Stimulated activated CD8-positive, alpha-beta memory T cell treated with anti-CD3 and anti-CD28 coated beads, Interleukin-2, amount 100 ng/mL, for 48 hours (primary cell): ENCODE measurements around the gene ABT1.

Experiments used
- DNase-seq, 2 donors: peaks; one replicate each; pipeline ENCODE4 v3.0.0-alpha.2; 2020; ENCODE audit warnings: low read depth in 2 of 2

Gene ABT1

DNA sequence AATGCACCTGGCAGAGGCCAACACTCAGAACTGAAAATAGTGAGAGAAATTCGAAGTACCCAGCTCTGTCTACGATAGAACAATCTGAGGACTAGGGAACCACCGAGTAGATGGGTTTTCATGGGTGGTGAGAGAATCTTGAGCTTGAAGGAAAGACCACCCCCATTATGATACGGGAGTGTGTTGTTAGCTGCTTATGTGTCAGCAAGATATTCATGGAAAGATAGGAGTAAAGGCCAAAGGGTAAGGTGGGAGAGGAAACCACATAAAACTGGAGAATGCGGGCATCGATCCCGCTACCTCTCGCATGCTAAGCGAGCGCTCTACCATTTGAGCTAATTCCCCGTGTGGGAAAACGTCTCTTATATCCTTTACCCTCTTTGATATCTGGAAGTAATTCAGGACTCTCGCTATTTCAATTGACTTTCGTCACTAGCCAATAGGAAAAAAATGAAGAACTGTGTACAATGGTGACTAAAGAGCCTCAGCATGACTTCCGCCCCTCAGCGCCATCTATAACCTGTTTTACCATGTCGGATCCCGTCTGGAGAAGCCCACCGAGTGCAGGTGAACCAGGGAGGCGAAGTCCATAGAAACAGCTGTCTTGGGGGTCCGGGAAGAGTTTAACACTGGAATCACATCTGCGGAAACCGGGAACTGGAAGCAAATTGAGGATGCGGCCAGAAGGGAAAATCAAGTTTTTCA lies 25.0 kb upstream of the ABT1 start:
- DNase-seq = no peak

DNA sequence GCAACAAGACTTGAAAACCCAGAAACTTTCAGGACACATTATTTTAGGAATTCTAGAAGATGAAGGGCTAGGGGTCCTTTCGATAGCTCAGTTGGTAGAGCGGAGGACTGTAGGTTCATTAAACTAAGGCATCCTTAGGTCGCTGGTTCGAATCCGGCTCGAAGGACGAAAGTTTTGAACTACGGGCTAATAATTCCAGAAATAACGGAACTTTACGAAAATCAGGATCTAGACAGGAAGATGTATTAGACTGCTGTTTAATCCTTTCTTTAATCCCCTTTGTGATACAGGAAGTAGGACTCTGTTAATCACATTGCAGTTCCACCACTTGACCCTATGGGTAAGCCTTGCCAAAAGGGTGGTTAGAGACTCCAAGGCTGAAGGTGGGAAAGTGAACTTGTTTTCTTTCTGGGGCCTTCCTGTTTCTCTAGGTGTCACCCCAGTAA lies 21.2 kb upstream of the ABT1 start:
- DNase-seq = no peak

GRCh38 chr6:26576407-26576843 lies 20.3 kb upstream of the ABT1 start:
- DNase-seq = no peak

- DNase-seq = peak; percentile 65 to 67
Observed at GRCh38 chr6:26576929-26577719, 19.6 kb upstream of the ABT1 start.

GRCh38 chr6:26577720-26578072 lies 19.1 kb upstream of the ABT1 start:
- DNase-seq = no peak

GRCh38 chr6:26578279-26578678 lies 18.5 kb upstream of the ABT1 start:
- no peak for DNase-seq

GRCh38 chr6:26578741-26579140 lies 18.0 kb upstream of the ABT1 start:
- no peak for DNase-seq

DNA sequence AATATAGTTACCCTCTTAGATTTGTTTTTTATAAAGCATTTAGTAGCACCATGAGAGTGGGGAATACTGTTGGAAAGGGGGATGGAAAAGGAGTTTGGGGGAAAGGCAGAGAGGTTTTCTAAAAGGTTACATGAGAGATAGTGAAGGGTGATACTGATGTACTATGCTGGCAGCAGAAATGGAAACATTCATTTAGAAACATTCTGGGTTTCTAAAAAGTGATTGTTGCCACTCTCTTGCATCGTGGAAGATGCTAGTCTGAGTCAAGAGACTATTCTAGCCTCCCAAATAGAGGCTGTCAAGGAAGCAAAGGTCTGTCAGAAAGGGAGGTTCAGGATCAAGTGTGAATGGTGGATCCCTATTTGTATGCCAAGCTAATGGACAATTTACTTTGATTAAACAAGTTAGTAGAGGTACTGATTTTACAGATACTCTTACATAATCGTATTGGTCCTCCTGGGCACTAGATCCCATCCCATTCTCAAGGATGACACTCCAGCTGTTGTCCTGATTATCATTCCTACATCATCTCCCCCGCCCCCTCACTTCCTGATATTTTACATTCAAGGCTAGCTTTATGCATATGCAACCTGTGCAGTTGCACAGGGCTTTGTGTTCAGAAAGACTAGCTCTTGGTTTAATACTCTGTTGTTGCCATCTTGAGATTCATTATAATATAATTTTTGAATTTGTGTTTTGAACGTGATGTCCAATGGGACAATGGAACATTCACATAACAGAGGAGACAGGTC lies 15.4 kb upstream of the ABT1 start:
- DNase-seq = no peak

DNA sequence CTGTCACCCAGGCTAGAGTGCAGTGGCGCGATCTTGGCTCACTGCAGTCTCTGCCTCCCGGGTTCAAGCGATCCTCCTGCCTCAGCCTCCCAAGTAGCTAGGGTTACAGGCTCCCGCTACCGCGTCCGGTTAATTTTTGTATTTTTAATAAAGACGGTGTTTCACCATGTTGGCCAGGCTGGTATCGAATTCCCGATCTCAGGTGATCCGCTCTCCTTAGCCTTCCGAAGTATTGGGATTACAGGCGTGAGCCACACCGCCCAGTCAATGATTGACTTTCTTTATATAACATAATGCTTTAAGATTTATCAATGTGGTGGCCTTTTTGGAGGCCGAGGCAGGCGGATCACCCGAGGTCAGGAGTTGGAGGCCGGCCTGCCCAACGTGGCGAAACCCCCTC lies 7.8 kb upstream of the ABT1 start:
- DNase-seq = no peak

- DNase-seq = no peak
Observed at GRCh38 chr6:26592649-26593048, 4.1 kb upstream of the ABT1 start.

GRCh38 chr6:26593278-26594130 lies 3.2 kb upstream of the ABT1 start:
- DNase-seq = no peak

GRCh38 chr6:26594131-26594498 lies 2.6 kb upstream of the ABT1 start:
- no peak for DNase-seq

GRCh38 chr6:26594730-26595632 lies 1.8 kb upstream of the ABT1 start:
- DNase-seq = peak; percentile 34 to 48

DNA sequence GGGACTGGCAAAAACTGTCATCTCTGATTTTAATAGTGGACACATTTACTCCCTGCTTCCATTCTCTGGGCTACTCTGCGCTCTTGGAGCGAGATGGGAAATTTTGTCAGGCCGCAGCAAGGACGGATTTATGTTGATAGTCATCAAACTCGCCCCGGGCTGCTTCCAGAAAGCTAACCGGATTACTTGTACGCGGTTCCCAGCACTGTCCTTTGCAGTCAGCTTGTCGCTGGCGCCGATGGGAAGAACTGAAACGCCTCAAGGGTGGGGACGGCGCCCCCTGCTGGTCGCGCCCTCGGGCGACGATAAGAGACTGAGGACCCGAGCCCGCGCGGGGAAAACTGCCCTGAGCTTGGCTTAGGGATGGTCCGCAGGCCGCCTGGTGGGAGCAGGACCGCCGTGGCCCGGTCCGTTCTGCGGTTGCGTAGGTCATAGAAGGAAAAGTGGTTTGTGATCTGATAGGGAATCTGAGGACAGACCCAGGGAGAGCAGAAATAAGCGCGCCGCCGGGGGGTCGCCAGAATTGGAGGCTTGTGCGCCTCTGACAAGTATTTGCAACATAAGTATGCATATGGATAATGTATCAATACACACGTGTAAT lies 984 bp upstream of the ABT1 start:
- peak; percentile 84 to 87 for DNase-seq

- DNase-seq = no peak
Observed at GRCh38 chr6:26597389-26597766, 625 bp downstream of the ABT1 start.

GRCh38 chr6:26597821-26598220 lies 1.1 kb downstream of the ABT1 start:
- DNase-seq = no peak

- DNase-seq = no peak
Observed at GRCh38 chr6:26598267-26598666, 1.5 kb downstream of the ABT1 start.

DNA sequence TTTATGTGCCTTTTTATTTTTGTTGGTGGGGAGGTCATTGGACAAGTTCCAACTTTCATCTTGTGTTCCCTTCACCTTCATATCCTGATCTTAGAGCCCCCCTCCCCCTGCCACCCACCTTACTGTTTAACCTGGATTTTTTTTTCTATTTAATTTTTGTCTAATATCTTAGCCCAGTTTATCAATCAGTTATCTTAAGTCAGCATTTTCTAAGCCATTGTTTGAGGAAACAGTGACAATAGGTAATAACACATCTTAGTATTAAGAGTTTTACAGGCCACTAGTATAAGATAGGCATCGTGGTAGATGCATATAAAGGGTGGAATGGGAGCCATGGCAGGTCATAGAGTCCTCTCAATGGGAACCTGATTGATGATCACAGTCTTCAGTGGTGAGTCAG lies 2.4 kb downstream of the ABT1 start:
- DNase-seq = no peak

- no peak for DNase-seq
Observed at GRCh38 chr6:26599591-26599990, 2.8 kb downstream of the ABT1 start.

DNA sequence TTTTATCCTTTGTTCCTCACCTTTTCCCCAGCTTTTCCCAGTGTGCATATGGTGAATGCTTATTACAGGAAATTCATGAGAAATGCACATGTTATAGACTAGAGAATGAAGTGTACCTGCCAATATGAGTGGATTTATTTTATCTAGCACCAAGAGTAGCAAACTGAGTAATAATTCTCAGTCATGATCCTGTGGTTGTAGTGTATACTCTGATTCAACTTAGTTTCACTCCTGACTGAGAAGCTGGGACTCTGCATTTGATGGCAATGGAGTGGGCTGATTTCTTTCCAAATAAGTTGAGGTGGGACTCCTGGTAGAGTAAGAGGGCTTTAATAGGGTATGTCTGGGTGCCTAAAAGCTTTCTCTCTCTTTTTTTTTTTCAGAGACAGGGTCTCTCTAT lies 4.0 kb downstream of the ABT1 start:
- DNase-seq = no peak
